ENCODE measurements around the gene SAMD11. TPM values are rescaled to one million over a fixed set of nuclear protein-coding genes. Genes with fewer than 3 reads are reported as not detected.

SAMD11 gene
- polyA plus RNA-seq, 1 of the 3 experiments (the other 2 are of a cell fraction), result 2.1 TPM

DNA sequence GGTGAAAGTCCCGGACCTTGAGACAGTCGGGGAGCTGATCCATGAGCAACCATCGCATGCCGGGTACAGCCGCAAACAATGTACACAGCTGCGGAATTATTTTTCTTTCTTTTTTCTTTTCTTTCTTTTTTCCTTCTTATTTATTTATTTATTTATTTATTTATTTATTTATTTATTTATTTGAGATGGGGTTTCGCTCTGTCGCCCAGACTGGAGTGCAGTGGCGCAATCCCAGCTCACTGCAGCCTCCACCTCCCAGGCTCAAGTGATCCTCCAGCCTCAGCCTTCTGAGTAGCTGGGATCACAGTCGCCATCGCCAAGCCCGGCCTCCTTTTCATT is 60.7 kb downstream of the SAMD11 start:
- Histone ChIP-seq H2AFZ (ENCODE audit: low read depth) (no peak overlapping the region), H3K4me3 (ENCODE audit: low read depth in 2 of 2, low read length in 1 of 2) (peak overlapping the region in 1 of 2 experiments; percentile 32; a peak in 1 of 4 replicates), H3K4me1 (ENCODE audit: control insufficient read depth in 1 of 2, insufficient read depth in 2 of 2, low read depth in 1 of 2, low read length in 1 of 2) (peaks cover 0 to 9% of the 10 kb centered on the region in 2 experiments; a peak in 1 of 4 replicates), H3K27me3 (ENCODE audit: insufficient read depth) (peaks cover 30% of the 10 kb centered on the region; the same call in 1 of the 2 replicates), H3K4me2 (peak overlapping the region; percentile 63; the same call in 1 of the 2 replicates), H3K9me2 (no peaks in the 10 kb centered on the region), H3K79me2 (ENCODE audit: insufficient read depth) (no peaks in the 10 kb centered on the region), H4K20me1 (ENCODE audit: insufficient read depth) (no peaks in the 10 kb centered on the region), H3K36me3 (replicated peaks in 1 of 2; ENCODE audit: control insufficient read depth in 1 of 2, insufficient read depth in 2 of 2, low read length in 1 of 2) (no peaks in the 10 kb centered on the region), H3K27ac (ENCODE audit: low read depth in 2 of 2, low read length in 1 of 2) (no peak overlapping the region), H3K9me3 (no peaks in the 10 kb centered on the region), H3K9ac (no peak overlapping the region), H3F3A (replicated peaks; ENCODE audit: insufficient read depth) (no peaks in the 10 kb centered on the region)
- no peak for DNase-seq
- ChIA-PET CTCF (interaction anchor here (0.6 to 9.1 kb wide), 37 partner anchors 8 to 364 kb away, joined by 3 to 246 read pairs (median 4); partner anchors contain the start of genes AGRN, HES4, ISG15 and KLHL17), POLR2A (no interaction called here)
- WGBS (ENCODE audit: low lambda C conversion rate), result 40% methylated on average over 11 of the region's 12 CpGs
- no peak for TF ChIP-seq RCOR1 (IDR thresholded peaks at IDR 0.05; ENCODE audit: low read length)
- TF ChIP-seq MEF2A (IDR thresholded peaks at IDR 0.05; ENCODE audit: borderline replicate concordance, low read depth), result no peak
- no peak for TF ChIP-seq SMC3 (IDR thresholded peaks at IDR 0.05; ENCODE audit: low read depth, low read length)
- TF ChIP-seq, protein P1, sequence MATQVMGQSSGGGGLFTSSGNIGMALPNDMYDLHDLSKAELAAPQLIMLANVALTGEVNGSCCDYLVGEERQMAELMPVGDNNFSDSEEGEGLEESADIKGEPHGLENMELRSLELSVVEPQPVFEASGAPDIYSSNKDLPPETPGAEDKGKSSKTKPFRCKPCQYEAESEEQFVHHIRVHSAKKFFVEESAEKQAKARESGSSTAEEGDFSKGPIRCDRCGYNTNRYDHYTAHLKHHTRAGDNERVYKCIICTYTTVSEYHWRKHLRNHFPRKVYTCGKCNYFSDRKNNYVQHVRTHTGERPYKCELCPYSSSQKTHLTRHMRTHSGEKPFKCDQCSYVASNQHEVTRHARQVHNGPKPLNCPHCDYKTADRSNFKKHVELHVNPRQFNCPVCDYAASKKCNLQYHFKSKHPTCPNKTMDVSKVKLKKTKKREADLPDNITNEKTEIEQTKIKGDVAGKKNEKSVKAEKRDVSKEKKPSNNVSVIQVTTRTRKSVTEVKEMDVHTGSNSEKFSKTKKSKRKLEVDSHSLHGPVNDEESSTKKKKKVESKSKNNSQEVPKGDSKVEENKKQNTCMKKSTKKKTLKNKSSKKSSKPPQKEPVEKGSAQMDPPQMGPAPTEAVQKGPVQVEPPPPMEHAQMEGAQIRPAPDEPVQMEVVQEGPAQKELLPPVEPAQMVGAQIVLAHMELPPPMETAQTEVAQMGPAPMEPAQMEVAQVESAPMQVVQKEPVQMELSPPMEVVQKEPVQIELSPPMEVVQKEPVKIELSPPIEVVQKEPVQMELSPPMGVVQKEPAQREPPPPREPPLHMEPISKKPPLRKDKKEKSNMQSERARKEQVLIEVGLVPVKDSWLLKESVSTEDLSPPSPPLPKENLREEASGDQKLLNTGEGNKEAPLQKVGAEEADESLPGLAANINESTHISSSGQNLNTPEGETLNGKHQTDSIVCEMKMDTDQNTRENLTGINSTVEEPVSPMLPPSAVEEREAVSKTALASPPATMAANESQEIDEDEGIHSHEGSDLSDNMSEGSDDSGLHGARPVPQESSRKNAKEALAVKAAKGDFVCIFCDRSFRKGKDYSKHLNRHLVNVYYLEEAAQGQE (IDR thresholded peaks at IDR 0.05; ENCODE audit: low read depth, low read length), result no peak
- TF ChIP-seq TEAD4 (IDR thresholded peaks at IDR 0.05; ENCODE audit: borderline replicate concordance, insufficient read depth), result no peak
- no peak for TF ChIP-seq FOSL2 (IDR thresholded peaks at IDR 0.05; ENCODE audit: borderline replicate concordance, low read depth)
- no peak for TF ChIP-seq RXRA (IDR thresholded peaks at IDR 0.05; ENCODE audit: borderline replicate concordance, low read depth)
- no peak for TF ChIP-seq ELF1 (IDR thresholded peaks at IDR 0.05)
- TF ChIP-seq TAF1 (IDR thresholded peaks at IDR 0.05; ENCODE audit: borderline replicate concordance, low read depth, low read length), result no peak
- no peak for TF ChIP-seq CHD2 (IDR thresholded peaks at IDR 0.05; ENCODE audit: low read length, partially characterized antibody)
- TF ChIP-seq FOXM1 (IDR thresholded peaks at IDR 0.05; ENCODE audit: low read depth), result no peak
- no peak for TF ChIP-seq EP300 (IDR thresholded peaks at IDR 0.05; ENCODE audit: borderline replicate concordance in 1 of 2, low read depth in 1 of 2, low read length in 1 of 2)
- TF ChIP-seq, protein P2, sequence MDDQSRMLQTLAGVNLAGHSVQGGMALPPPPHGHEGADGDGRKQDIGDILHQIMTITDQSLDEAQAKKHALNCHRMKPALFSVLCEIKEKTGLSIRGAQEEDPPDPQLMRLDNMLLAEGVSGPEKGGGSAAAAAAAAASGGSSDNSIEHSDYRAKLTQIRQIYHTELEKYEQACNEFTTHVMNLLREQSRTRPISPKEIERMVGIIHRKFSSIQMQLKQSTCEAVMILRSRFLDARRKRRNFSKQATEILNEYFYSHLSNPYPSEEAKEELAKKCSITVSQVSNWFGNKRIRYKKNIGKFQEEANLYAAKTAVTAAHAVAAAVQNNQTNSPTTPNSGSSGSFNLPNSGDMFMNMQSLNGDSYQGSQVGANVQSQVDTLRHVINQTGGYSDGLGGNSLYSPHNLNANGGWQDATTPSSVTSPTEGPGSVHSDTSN (IDR thresholded peaks at IDR 0.05), result no peak
- TF ChIP-seq NRF1 (IDR thresholded peaks at IDR 0.05; ENCODE audit: low read depth, low read length), result no peak
- TF ChIP-seq POLR2AphosphoS5 (IDR thresholded peaks at IDR 0.05; ENCODE audit: low read depth, low read length), result no peak
